ENCODE results near the gene KCNJ1.
A peak's percentile ranks its signal among the peaks of the same experiment; 100 is the strongest.

Gene KCNJ1

DNA sequence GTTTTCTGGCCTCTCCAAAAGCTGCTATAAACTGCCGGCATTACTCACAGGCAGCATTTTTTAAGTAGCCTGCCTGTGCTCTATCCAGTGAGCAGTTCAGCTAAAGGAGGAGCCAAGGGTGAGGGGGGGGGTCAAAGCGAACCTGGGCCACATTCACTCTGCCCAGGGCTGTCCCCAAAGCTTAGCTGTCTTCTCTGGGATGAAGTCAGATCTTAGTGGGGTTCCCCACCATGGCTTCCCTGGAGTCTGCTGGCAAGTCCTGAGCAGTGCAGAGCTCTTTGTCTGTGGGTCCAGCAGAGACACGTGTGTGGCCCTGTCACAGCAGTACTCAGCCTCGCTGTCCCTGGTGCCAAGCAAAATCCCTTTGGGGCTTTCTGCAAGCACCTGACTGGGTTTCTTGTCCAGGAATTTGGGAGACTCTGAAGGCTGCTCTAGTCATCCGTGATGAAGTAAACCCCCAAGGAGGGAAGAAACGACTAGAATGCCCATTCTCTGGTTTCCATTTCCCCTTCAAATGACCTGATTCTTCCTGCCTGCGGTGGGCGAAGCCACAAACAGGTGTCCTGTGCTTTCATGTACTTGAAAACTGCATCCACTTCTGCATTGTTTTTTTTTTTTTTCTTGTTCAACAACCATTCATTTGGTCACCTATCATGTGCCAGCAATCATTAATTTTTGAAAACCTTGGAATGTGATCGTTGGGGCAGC lies 26.6 kb upstream of the KCNJ1 start:
- TF ChIP-seq, protein P1, sequence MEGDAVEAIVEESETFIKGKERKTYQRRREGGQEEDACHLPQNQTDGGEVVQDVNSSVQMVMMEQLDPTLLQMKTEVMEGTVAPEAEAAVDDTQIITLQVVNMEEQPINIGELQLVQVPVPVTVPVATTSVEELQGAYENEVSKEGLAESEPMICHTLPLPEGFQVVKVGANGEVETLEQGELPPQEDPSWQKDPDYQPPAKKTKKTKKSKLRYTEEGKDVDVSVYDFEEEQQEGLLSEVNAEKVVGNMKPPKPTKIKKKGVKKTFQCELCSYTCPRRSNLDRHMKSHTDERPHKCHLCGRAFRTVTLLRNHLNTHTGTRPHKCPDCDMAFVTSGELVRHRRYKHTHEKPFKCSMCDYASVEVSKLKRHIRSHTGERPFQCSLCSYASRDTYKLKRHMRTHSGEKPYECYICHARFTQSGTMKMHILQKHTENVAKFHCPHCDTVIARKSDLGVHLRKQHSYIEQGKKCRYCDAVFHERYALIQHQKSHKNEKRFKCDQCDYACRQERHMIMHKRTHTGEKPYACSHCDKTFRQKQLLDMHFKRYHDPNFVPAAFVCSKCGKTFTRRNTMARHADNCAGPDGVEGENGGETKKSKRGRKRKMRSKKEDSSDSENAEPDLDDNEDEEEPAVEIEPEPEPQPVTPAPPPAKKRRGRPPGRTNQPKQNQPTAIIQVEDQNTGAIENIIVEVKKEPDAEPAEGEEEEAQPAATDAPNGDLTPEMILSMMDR (conservative IDR thresholded peaks at IDR 0.05; ENCODE audit: low read depth, low read length) = no peak

DNA sequence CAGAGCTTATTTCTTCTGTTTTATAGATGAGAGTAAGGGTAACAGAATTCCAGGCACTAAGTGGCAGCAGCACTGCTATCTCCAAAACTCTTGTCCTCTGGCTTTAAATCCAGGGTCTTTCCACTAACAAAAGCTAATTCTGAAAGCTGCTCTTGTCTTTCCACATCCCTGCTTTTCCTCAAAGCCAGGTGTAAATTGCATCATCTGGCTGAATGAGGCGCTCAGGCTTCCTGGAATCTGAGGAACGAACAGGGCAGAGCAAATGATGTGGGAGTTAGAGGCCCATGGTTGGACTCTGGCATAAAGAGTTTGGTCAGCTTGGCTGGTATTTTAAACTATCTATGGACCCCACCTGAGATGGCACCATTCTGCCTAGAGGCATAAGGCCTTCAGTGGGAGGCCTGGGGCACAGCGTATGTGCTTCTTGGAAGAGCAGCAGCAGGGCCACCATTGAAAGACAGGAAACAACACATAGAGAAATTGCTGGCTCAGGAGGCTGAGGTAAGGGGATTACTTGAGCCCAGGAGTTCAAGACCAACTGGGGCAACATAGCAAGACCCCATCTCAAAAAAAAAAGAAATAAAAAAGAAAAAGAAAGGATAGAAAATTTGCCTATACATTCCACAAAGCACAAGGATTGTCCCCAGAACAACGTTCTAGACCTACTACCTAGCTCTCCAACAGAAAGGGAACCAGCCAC lies 25.9 kb upstream of the KCNJ1 start:
- no peak overlapping the region for H3K4me3 ChIP-seq (ENCODE audit: low read length)
- TF ChIP-seq, protein P1 (conservative IDR thresholded peaks at IDR 0.05; ENCODE audit: low read depth, low read length) = no peak
- no peak for DNase-seq (ENCODE audit: low read depth)

More for the DNA sequence above, 26.6 kb upstream of the KCNJ1 start:
- H3K4me3 ChIP-seq (ENCODE audit: low read length) = no peak overlapping the region
- DNase-seq (ENCODE audit: low read depth) = no peak

DNA sequence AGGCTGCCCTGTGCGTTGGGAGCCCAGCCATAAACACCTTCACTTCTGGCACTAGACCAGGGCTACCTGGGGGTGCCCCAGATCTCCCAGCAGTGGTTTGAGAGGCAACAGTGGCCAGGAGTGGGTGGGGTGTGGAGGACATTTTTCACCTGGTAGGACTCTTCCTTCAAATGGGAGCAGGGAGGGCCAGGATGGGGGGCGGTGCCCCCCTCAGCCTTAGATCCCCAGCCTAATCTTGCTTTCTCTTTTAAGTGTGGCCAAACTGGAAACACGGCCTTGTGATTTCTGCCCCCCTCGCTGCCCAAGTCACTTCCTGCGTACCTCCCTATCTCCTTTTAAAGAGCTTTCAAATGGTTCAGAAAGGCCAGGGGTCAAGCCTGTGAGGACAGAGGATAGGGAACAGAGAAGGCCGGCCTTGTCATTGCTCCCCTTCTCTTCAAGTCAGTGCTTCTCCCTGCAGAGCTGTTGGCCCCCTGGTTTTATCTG lies 24.9 kb upstream of the KCNJ1 start:
- no peak for DNase-seq (ENCODE audit: low read depth)
- TF ChIP-seq, protein P1 (conservative IDR thresholded peaks at IDR 0.05; ENCODE audit: low read depth, low read length) = no peak
- no peak overlapping the region for H3K4me3 ChIP-seq (ENCODE audit: low read length)

DNA sequence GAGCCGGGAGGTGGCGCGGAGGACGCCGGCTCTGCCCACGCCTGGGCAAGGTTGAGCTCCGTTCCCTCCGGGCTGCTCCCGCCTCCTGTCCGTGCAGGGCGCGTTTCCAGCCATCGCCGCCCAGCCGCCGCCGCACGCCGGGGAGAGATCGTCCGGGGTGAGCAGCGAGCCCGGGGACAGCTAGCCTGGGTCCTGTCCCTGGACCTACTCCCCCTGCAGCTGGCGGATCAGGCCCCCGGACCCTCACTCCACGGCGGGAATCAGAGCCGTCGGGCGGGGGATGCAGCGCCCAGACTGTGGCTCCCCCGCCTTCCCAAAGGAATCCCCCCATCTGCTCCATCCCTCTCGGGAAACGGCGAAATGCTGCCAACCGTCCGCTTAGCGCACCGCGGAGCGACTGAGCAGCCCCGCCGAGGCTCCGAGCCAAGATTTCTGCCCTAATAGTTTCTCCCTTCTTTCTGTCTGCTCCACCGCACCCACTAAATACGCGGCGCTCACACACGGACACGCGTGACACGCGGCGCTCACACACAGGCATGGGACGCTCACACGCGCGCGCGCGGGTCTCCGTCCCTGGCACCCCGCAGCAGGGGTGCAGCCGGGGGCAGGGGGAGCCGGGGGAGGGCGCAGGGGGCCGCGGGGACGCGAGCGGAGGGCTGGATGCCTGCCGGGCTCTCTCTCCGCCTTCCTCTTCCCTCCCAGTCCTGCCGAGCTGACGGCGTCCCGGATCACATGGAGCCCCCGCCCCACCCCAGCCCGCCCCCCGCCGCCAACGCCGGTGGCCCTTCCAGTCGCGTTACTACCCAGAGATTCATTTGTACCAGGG lies 23.7 kb upstream of the KCNJ1 start, which contains the start of gene KCNJ5:
Gene KCNJ5 (plus strand): TSS at position 814 of the 826 bp plus-strand sequence. CDS start 19,918 bp downstream, outside the sequence.
- TF ChIP-seq, protein P1 (conservative IDR thresholded peaks at IDR 0.05; ENCODE audit: low read depth, low read length) = no peak
- no peak for DNase-seq (ENCODE audit: low read depth)
- peak within 1 kb of the TSS; percentile 51 for H3K4me3 ChIP-seq (ENCODE audit: low read length)

DNA sequence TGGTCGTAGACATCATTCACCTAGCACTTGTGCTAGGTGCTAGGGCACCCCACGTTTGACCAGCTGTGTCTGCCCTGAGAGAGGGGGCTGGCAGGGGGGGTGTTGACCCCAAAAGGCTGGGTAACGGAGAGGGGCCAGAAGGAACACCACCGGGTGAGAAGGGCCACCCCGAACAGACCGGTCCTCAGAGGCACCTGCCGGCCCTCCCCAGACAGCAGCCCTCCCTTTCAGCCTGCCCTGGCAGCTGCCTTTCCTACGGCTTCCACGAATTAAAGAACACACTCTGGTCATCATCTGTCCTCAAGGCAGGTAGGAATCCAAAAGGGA lies 23.1 kb upstream of the KCNJ1 start:
- DNase-seq (ENCODE audit: low read depth) = no peak
- H3K4me3 ChIP-seq (ENCODE audit: low read length) = peak overlapping the region; percentile 51
- TF ChIP-seq, protein P1 (conservative IDR thresholded peaks at IDR 0.05; ENCODE audit: low read depth, low read length) = no peak

DNA sequence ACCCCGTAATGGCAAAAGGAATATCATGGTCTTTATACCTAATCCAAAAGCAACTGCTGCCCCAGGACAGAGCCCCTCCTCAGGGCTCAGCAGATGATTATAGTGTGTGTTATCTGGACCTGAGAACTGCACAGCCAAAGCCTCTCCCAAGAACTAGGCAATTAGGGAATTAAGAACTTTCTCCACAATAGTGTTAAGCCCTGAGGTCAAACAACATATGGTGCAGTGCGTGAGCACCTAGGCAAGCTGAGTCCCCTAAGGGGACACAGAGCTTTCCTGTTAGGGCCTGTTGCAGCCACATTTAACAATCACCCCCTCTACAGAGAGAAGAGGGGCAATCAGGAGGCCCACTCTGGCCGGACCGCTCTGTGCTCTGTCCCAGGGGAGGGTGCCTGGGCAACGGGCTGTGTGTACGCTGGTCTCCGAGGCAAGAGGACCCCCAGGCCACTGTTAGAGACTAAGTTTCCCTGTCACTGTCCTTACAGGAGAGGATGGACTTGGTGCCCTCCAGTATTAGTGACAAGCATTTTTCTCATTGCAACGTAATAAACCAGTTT lies 22.6 kb upstream of the KCNJ1 start:
- H3K4me3 ChIP-seq (ENCODE audit: low read length) = no peak overlapping the region
- TF ChIP-seq, protein P1 (conservative IDR thresholded peaks at IDR 0.05; ENCODE audit: low read depth, low read length) = no peak
- DNase-seq (ENCODE audit: low read depth) = no peak

All from retinal pigment epithelial cell (primary cell).